LoVo (cell line): Measurements from ENCODE around the gene RASSF10.

Experiments used
- DNase-seq: peaks from one replicate; pipeline ENCODE4 v3.0.0-alpha.2; 2016; ENCODE audit warnings: low spot score

The RASSF10 gene

DNA sequence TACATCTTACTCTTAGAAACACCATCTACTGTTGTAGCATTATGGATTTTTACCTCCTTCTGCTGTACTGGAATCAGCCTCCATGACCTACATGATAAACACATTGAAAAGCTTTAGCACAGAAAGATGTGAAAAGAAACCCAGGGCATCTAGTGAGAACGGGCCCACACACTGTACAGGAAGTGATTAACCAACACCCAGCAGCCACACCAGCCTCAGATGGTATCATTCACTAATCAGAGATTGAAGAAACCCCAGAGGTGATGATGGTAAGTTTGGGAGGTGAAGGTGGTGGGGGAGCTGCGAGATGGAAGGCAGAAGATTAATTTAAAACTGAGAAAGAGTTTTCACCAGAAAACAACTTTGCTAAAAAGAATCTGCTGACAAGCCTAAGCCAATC lies 46.1 kb downstream of the RASSF10 start:
- no peak for DNase-seq

- DNase-seq: no peak
Measured at GRCh38 chr11:13061294-13061990, 52.3 kb downstream of the RASSF10 start.
